ENCODE measurements around the gene TRHDE.

DNA sequence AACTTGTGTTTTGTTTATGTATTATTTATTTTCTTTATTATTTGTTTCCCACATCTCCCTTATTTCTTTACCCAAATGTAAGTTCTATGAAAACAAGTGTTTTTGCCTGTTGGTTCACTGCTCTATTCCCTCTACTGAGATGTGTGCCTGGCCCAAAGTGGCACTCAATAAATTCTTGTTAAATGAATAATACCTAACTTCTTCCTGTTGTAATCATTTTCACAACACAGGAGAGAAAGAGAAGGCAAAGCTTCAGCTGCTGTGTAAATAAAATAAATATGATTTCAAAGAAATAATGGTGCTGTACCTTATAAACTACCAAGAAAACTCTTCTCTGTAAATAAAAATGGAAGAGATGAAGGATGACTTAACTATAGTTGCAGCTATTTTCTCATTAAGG is 116.2 kb downstream of the TRHDE start:
- TF ChIP-seq, protein P1, sequence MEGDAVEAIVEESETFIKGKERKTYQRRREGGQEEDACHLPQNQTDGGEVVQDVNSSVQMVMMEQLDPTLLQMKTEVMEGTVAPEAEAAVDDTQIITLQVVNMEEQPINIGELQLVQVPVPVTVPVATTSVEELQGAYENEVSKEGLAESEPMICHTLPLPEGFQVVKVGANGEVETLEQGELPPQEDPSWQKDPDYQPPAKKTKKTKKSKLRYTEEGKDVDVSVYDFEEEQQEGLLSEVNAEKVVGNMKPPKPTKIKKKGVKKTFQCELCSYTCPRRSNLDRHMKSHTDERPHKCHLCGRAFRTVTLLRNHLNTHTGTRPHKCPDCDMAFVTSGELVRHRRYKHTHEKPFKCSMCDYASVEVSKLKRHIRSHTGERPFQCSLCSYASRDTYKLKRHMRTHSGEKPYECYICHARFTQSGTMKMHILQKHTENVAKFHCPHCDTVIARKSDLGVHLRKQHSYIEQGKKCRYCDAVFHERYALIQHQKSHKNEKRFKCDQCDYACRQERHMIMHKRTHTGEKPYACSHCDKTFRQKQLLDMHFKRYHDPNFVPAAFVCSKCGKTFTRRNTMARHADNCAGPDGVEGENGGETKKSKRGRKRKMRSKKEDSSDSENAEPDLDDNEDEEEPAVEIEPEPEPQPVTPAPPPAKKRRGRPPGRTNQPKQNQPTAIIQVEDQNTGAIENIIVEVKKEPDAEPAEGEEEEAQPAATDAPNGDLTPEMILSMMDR (IDR thresholded peaks at IDR 0.05), result no peak
- TF ChIP-seq POLR2A (IDR thresholded peaks at IDR 0.05), result no peak
